Activated naive CD4-positive, alpha-beta T cell treated with anti-CD3 and anti-CD28 coated beads, Interleukin-2, amount 10 ng/mL, durations not matched to agents 7 days and 5 days (primary cell): Measurements from ENCODE around the gene PDE1C.

Experiments used
- CTCF ChIA-PET: fragments of 350-600 bp; sonication (Branson Sonifier 250); formaldehyde crosslinking; loops from one replicate; lab custom pipeline; 2021; ENCODE audit warnings: antibody characterized with exemption; lab: Charles Lee
- DNase-seq: peaks from one replicate; pipeline ENCODE4 v3.0.0-alpha.2; 2020
- H3K27ac Mint-ChIP-seq: one replicate; pipeline ENCODE4 v1.8.0; 2021; ENCODE audit warnings: mild to moderate bottlenecking, moderate library complexity, mixed read lengths
- H3K27me3 Mint-ChIP-seq: one replicate; pipeline ENCODE4 v1.8.0; 2021; ENCODE audit warnings: mild to moderate bottlenecking, mixed read lengths
- H3K36me3 Mint-ChIP-seq: one replicate; pipeline ENCODE4 v1.8.0; 2021; ENCODE audit warnings: mixed read lengths
- H3K4me1 Mint-ChIP-seq: one replicate; pipeline ENCODE4 v1.8.0; 2021; ENCODE audit warnings: mixed read lengths
- H3K4me3 Mint-ChIP-seq: one replicate; pipeline ENCODE4 v1.8.0; 2021; ENCODE audit warnings: mild to moderate bottlenecking, moderate library complexity, mixed read lengths
- H3K9me3 Mint-ChIP-seq: one replicate; pipeline ENCODE4 v1.8.0; 2021; ENCODE audit warnings: mixed read lengths

Gene PDE1C

GRCh38 chr7:31975546-31975945 is 94.7 kb downstream of the PDE1C start:
- Mint-ChIP-seq H3K9me3 (peaks cover 5% of the 10 kb centered on the region), H3K27ac (no peak overlapping the region), H3K4me3 (no peak overlapping the region), H3K4me1 (no peaks in the 10 kb centered on the region), H3K36me3 (no peaks in the 10 kb centered on the region), H3K27me3 (no peaks in the 10 kb centered on the region)
- DNase-seq = no peak
- CTCF ChIA-PET = no interaction called here

DNA sequence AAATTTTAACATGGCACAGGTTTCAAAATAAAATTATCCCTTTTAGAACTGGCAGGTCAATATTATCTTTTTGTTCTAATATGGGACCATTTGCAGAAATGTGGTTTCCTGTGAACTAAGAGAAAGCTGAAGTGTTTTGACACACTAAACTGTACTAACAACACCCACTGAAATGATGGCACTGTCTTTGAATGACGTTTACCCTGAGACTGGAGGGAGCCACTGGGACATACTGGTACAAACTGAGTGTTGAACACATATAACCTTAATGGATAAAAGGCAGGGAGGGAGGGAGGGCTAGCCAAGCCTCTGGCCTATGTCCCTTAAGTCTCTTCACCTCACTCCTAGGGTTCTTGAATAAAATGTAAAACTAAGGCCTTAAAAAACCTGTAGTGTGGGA is 95.9 kb downstream of the PDE1C start:
- H3K27ac Mint-ChIP-seq = no peak overlapping the region
- H3K27me3 Mint-ChIP-seq = no peaks in the 10 kb centered on the region
- CTCF ChIA-PET = no interaction called here
- no peaks in the 10 kb centered on the region for H3K4me1 Mint-ChIP-seq
- H3K36me3 Mint-ChIP-seq = no peaks in the 10 kb centered on the region
- no peak for DNase-seq
- H3K4me3 Mint-ChIP-seq = no peak overlapping the region
- H3K9me3 Mint-ChIP-seq = peaks cover 4% of the 10 kb centered on the region

DNA sequence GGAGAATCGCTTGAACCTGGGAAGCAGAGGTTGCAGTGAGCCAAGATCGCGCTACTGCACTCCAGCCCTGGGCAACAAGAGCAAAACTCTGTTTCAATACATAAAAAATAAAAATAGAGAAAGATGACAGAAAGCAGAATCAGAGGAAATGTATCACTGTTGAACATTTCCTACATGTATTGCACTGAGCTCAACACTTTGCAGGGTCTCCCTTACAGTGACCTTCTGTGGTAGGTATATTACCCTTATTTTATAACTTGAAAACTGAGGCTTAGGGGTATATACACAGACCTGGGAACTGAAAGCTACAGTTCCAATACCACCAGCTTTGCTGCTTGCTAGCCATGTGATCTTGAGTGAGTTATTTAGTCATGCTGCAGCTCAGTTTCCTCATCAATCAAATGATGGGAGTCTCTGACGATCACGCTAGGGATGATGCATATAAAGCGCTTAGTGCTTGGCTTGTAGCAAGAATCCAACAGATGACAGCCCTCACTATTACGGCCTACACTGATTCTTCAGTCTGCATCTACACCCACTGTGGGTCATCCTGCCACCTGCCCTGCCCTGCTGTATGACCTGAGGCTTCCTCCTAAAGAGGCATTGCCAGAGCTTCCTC is 99.0 kb downstream of the PDE1C start:
- Mint-ChIP-seq H3K4me1 (no peaks in the 10 kb centered on the region), H3K4me3 (no peak overlapping the region), H3K27ac (no peak overlapping the region), H3K9me3 (peaks cover 7% of the 10 kb centered on the region), H3K27me3 (no peaks in the 10 kb centered on the region), H3K36me3 (no peaks in the 10 kb centered on the region)
- CTCF ChIA-PET = no interaction called here
- no peak for DNase-seq

- H3K27me3 Mint-ChIP-seq = no peaks in the 10 kb centered on the region
- no peaks in the 10 kb centered on the region for H3K36me3 Mint-ChIP-seq
- peaks cover 7% of the 10 kb centered on the region for H3K9me3 Mint-ChIP-seq
- CTCF ChIA-PET = no interaction called here
- H3K27ac Mint-ChIP-seq = no peak overlapping the region
- DNase-seq = no peak
- H3K4me1 Mint-ChIP-seq = no peaks in the 10 kb centered on the region
- no peak overlapping the region for H3K4me3 Mint-ChIP-seq
Measured at GRCh38 chr7:31970501-31970900, 99.7 kb downstream of the PDE1C start.

DNA sequence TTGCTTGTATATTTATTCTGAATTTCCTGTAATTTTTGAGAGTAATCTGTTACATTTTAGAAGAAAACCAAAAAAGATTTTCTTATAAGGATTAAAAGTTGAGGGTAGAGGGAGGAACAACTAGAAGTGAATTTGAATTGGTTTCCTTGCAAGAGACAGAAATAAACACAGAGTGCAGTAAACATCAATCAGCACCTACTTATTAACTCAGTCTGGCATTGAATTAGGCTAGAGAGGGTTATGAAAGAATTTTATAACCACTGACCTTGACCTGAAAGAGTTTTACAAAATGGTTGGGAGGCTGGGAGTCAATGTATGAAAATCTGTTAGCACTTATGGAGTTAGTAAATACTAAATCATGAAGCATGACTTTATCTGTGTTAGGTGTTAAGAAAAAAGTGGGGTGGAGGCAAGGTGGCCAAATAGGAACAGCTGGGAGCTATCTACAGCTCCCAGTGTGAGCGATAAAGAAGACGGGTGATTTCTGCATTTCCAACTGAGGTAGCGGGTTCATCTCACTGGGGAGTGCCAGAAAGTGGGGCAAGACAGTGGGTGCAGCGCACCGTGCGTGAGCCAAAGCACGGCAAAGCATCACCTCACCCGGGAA is 106.5 kb downstream of the PDE1C start:
- DNase-seq = no peak
- CTCF ChIA-PET = no interaction called here
- no peaks in the 10 kb centered on the region for H3K4me1 Mint-ChIP-seq
- H3K4me3 Mint-ChIP-seq = no peak overlapping the region
- H3K36me3 Mint-ChIP-seq = no peaks in the 10 kb centered on the region
- peaks cover 11% of the 10 kb centered on the region for H3K9me3 Mint-ChIP-seq
- H3K27ac Mint-ChIP-seq = no peak overlapping the region
- no peaks in the 10 kb centered on the region for H3K27me3 Mint-ChIP-seq

- Mint-ChIP-seq H3K4me3 (no peak overlapping the region), H3K4me1 (no peaks in the 10 kb centered on the region), H3K27me3 (no peaks in the 10 kb centered on the region), H3K9me3 (peaks cover 10% of the 10 kb centered on the region), H3K36me3 (no peaks in the 10 kb centered on the region), H3K27ac (no peak overlapping the region)
- no peak for DNase-seq
- CTCF ChIA-PET = no interaction called here
Measured at GRCh38 chr7:31962246-31962645, 108.0 kb downstream of the PDE1C start.

DNA sequence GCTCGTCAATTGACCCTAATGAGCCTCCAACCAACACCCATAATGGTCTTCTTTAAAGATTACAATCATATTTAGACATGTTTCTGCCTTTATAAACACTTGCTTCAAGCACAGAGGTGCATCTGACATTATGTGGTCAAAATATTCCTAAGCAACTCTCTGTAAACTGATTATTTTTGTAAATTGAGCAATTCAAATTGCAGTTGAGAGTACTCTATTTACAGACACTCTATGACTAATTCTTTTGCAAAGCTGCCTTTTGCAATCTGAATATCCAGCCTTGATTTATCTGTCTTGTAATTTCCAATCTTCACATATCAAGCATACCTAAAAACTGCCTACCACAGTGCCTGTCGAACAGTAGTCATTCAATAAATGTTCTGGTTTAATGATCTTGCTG is 112.0 kb downstream of the PDE1C start:
- no peaks in the 10 kb centered on the region for H3K4me1 Mint-ChIP-seq
- H3K27ac Mint-ChIP-seq = no peak overlapping the region
- H3K36me3 Mint-ChIP-seq = no peaks in the 10 kb centered on the region
- no peak for DNase-seq
- peaks cover 1% of the 10 kb centered on the region for H3K9me3 Mint-ChIP-seq
- CTCF ChIA-PET = no interaction called here
- no peak overlapping the region for H3K4me3 Mint-ChIP-seq
- no peaks in the 10 kb centered on the region for H3K27me3 Mint-ChIP-seq

DNA sequence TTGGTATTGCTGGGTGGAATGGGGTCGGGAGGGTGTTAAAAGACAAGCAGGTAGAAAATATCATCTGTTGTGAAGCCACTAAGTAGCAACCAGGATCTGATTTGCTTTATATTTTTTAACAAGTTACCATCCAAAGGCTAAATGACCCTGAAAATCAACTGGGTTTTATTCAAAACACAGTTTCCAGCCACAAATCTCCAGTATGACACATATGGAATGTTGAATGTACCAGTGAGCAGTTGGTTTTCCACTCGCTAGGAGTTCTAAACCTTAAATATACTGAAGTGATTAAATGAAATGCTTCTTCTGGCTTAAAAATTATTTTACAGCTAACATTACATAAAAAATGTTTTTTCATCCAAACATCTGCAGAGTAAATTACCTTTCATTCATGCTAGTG is 112.5 kb downstream of the PDE1C start:
- Mint-ChIP-seq H3K9me3 (peaks cover 1% of the 10 kb centered on the region), H3K27ac (no peak overlapping the region), H3K27me3 (no peaks in the 10 kb centered on the region), H3K4me1 (no peaks in the 10 kb centered on the region), H3K36me3 (no peaks in the 10 kb centered on the region), H3K4me3 (no peak overlapping the region)
- DNase-seq = no peak
- CTCF ChIA-PET = no interaction called here

- H3K4me3 Mint-ChIP-seq = no peak overlapping the region
- CTCF ChIA-PET = no interaction called here
- no peaks in the 10 kb centered on the region for H3K4me1 Mint-ChIP-seq
- no peak overlapping the region for H3K27ac Mint-ChIP-seq
- peaks cover 1% of the 10 kb centered on the region for H3K9me3 Mint-ChIP-seq
- no peaks in the 10 kb centered on the region for H3K27me3 Mint-ChIP-seq
- no peak for DNase-seq
- no peaks in the 10 kb centered on the region for H3K36me3 Mint-ChIP-seq
Measured at GRCh38 chr7:31957090-31957720, 113.0 kb downstream of the PDE1C start.

- CTCF ChIA-PET = no interaction called here
Measured at GRCh38 chr7:31955641-31956040, 114.6 kb downstream of the PDE1C start.

GRCh38 chr7:31955021-31955420 is 115.2 kb downstream of the PDE1C start:
- Mint-ChIP-seq H3K27ac (no peak overlapping the region), H3K36me3 (no peaks in the 10 kb centered on the region), H3K27me3 (no peaks in the 10 kb centered on the region), H3K9me3 (peaks cover 4% of the 10 kb centered on the region), H3K4me1 (no peaks in the 10 kb centered on the region), H3K4me3 (no peak overlapping the region)
- CTCF ChIA-PET = no interaction called here
- no peak for DNase-seq

More at GRCh38 chr7:31955641-31956040, 114.6 kb downstream of the PDE1C start:
- Mint-ChIP-seq H3K27ac (no peak overlapping the region), H3K27me3 (no peaks in the 10 kb centered on the region), H3K4me3 (no peak overlapping the region), H3K4me1 (no peaks in the 10 kb centered on the region), H3K36me3 (no peaks in the 10 kb centered on the region), H3K9me3 (peaks cover 4% of the 10 kb centered on the region)
- DNase-seq = no peak

- Mint-ChIP-seq H3K9me3 (peaks cover 4% of the 10 kb centered on the region), H3K27ac (no peak overlapping the region), H3K36me3 (no peaks in the 10 kb centered on the region), H3K27me3 (no peaks in the 10 kb centered on the region), H3K4me1 (no peaks in the 10 kb centered on the region), H3K4me3 (no peak overlapping the region)
- DNase-seq = no peak
- CTCF ChIA-PET = no interaction called here
Measured at GRCh38 chr7:31954500-31954899, 115.7 kb downstream of the PDE1C start.

DNA sequence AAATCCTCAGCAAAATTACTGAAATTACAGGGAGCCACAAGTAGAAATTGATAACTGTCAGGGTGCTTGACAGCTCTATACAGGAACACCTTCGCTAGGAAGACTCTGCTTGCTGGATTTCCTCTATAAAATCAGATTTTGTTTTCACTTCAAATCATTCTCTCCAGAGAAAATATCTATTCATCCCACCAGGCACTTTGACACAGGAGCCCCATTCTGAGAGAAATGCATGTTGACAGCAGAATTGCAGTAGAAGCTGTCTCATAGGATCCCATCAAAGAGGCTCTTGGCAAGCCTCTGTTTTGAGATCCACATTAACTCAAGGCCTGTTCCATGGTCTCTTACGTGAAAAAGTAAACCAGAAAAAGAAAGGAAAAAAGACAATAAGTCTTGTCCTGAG is 116.8 kb downstream of the PDE1C start:
- H3K9me3 Mint-ChIP-seq = peaks cover 4% of the 10 kb centered on the region
- CTCF ChIA-PET = no interaction called here
- no peak overlapping the region for H3K27ac Mint-ChIP-seq
- no peaks in the 10 kb centered on the region for H3K36me3 Mint-ChIP-seq
- H3K4me3 Mint-ChIP-seq = no peak overlapping the region
- DNase-seq = no peak
- H3K4me1 Mint-ChIP-seq = no peaks in the 10 kb centered on the region
- no peaks in the 10 kb centered on the region for H3K27me3 Mint-ChIP-seq

DNA sequence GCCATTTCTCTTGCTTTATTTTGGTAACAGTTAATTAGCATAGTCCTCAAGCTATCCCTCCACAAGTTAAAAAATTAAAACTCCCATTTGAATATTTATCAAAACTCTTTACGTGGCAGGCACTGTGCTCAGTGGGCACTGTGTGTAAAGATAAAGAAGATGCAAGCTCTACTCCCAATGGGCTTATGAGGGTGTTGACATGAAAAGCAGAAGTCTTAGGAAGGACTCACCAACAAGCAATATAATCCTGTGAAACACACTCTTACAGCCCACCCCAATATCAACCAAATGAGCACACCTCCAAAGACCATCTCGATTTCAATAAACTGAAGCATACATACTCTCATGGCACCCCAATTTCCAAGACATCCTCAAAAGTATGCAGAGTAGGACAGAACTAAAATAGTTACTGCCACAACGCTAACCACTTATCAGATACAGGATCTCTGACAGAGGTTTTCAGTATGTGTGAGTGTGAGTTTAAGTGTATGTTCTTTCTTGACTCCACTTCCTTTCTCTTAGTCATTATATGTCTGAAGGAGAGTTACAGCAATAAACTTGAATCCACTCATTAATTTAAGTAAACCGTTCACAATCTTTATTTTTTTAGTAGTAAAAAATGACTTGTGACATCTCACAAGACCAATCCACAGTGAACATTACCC is 120.0 kb downstream of the PDE1C start:
- Mint-ChIP-seq H3K4me1 (no peaks in the 10 kb centered on the region), H3K9me3 (peaks cover 8% of the 10 kb centered on the region), H3K4me3 (no peak overlapping the region), H3K36me3 (no peaks in the 10 kb centered on the region), H3K27me3 (no peaks in the 10 kb centered on the region), H3K27ac (no peak overlapping the region)
- DNase-seq = no peak
- CTCF ChIA-PET = no interaction called here

DNA sequence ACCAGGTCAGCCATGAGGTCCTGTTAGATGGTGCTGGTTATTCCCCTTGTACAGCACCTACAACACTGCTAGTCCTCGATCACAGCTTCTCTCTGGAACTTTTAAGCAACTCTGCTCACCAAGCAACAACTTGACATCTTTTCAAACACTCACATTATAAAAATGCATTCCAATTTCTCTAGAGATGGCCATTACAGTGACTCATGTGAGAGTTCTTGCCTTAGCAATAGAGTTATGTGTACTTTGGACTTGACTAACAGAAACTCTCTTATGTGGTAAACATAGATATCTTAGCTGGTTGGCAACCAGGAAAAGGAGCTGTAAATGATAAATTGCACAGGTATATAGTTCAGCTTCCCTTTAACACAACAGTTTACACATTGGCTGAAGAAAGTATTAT is 122.2 kb downstream of the PDE1C start:
- Mint-ChIP-seq H3K27me3 (no peaks in the 10 kb centered on the region), H3K27ac (no peak overlapping the region), H3K36me3 (no peaks in the 10 kb centered on the region), H3K9me3 (peaks cover 12% of the 10 kb centered on the region), H3K4me1 (no peaks in the 10 kb centered on the region), H3K4me3 (no peak overlapping the region)
- no peak for DNase-seq
- CTCF ChIA-PET = no interaction called here
